Astrocyte of the hippocampus (primary cell): ENCODE measurements around the gene ELOVL2.
"Not testable (repeated sequence)": the region's sequence is repeated elsewhere in the genome, so short reads cannot be mapped to it uniquely, and the experiment has no call there.

Experiments used
- DNase-seq: peaks from one replicate; pipeline ENCODE4 v3.0.0; 2011; ENCODE audit warnings: low read depth, low spot score

Gene ELOVL2, protein sequence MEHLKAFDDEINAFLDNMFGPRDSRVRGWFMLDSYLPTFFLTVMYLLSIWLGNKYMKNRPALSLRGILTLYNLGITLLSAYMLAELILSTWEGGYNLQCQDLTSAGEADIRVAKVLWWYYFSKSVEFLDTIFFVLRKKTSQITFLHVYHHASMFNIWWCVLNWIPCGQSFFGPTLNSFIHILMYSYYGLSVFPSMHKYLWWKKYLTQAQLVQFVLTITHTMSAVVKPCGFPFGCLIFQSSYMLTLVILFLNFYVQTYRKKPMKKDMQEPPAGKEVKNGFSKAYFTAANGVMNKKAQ

DNA sequence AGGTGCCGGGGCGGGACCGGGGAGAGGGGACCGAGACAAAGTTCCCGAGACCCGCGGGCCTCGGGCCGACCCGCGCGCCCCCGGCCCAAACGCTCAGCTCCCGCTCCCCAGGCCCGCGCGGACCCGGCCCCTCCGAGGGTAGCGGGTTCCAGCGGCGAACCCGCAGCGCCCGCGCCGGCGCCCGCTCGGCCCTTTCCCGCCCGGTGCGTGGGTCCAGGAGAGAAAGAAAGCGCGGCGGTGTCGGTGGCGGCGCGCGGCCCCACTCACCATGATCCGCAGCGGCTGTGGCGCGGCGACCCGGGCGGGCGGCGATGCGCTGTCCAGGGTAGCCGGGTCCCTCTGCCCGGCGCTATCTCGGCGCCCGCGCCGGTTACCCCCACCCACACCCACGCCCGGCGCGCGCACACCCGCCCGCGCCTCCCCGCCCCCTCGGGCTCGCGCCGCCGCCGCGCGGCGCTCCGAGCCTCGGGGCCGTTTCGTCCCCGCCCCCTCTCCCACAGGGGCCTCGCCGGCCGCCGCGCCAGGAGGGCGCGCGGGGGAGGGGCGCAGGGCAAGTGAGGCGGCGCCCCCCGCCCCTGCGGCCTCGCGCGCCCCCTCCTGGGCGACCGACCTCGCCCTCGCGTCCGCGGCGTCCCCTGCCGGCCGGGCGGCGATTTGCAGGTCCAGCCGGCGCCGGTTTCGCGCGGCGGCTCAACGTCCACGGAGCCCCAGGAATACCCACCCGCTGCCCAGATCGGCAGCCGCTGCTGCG is at the start of gene ELOVL2:
ELOVL2 (minus strand) TSS at position 345 of the 751 bp plus-strand sequence; CDS start at position 270, 75 bp downstream.
- peak; percentile 86 for DNase-seq

DNA sequence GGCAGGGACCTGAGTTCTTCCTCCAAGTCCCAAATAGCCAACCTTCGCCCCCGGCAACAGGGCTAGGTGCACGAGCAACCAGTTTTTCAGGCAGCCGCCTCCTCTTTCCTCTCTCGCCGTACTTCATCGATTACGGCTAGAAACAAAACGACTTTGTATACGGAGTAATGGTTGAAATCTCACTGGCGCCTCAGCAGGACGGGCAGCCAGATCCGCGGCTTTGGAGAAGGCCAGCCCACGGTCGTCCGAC is 49.2 kb upstream of the ELOVL2 start:
- DNase-seq, result no peak

DNA sequence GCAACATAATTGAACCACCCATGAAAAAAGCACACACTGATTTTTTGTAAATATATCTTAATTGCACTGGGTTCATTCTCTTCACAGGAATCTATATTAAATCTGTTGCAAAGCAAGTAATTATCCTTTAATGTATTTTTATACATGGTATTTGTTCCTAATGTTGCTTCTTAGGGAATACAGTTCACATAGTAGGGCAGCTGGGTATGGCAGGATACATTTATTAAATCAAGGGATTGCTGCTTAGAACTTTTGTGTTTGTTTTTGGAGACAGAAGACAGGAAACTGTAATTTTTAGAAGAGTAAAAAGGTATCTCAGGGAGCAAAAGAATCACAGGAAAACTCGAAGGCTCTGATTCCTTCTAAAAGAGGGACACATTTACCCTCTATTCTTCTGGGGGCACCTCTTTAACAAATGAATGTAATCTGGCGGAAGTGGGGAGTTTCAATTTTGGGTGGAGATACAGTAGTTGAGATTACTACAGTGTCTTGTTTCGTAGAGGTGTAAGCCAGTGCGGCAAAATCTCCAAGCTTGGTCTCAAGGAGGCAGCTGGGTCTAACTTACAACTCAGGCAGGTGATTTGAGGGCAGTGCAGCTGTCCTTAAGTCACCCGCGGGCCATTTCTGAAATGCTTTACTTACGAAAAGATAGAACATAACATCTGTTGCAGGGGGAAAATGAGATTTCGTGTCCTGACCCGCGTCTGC is 48.7 kb upstream of the ELOVL2 start:
- DNase-seq, result no peak

DNA sequence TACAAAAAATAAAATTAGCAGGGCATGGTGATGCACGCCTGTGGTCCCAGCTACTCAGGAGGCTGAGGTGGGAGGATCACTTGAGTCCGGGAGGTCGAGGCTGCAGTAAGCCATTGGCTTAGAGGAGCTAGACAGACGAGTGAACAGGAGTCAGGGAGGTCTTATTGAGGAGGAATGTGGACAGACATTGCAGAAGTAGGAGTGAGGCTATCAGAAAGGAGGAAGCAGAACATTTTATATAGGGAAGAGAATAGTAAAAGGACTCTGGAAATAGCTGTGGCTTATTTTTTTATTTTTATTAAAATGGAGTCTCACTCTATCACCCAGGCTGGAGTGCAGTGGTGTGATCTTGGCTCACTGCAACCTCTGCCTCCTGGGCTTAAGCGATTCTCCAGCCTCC is 47.0 kb upstream of the ELOVL2 start:
- DNase-seq, result not testable (repeated sequence)

DNA sequence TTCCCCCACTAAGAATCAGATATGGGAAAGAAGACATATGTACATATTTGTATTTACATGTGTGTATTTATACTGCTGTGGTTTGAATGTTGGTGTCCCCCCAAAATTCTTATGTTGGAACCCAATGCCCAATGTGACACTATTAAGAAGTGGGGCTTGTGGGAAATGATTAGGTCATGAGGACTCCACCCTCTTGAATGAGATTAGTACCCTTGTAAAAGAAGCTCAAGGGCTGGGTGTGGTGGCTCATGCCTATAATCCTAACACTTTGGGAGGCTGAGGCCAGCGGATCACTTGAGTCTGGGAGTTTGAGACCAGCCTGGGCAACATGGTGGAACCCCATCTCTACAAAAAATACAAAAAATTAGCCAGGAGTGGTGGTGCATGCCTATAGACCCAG is 45.6 kb upstream of the ELOVL2 start:
- no peak for DNase-seq

DNA sequence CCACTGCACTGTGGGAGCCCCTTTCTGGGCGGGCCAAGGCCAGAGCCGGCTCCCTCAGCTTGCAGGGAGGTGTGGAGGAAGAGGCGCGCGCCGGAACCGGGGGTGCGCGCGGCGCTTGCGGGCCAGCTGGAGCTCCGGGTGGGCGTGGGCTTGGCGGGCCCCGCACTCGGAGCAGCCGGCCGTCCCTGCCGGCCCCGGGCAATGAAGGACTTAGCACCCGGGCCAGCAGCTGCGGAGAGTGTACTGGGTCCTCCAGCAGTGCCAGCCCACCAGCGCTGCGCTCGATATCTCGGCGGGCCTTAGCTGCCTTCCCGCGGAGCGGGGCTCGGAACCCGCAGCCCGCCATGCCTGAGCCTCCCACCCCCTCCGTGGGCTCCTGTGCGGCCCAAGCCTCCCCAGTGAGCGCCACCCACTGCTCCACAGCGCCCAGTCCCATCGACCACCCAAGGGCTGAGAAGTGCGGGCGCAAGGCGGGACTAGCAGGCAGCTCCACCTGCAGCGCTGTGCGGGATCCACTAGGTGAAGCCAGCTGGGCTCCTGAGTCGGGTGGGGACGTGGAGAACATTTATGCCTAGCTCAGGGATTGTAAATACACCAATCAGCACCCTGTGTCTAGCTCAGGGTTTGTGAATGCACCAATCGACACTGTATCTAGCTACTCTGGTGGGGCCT is 43.2 kb upstream of the ELOVL2 start:
- not testable (repeated sequence) for DNase-seq

DNA sequence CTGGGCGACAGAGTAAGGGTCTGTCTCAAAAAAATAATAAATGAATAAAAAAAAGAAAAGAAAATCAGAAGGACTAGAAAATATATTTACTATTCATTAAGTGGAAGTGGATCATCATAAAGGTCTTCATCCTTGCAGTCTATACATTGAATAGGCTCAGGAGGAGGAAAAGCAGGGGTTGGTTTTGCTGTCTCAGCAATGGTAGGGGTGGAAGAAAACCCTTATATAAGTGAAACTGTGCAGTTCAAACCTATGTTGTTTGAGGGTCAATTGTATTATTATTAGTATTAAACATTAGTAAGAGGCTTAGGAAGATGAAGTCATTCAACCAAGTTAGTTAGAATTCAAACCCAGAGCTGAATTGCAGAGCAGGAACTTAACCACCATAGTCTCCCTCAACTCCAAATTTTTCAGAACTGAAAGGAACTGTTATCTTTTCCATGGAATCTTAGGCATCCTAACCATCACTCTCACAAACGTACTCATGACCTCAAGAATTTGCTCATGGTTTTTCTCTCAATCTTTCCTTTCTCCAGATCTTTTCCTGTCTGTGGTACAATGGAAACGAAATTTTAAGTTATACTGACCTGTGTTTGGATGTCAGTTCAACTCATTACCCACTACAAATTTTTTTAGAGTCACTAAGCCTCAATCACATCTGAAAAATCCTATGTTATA is 41.8 kb upstream of the ELOVL2 start:
- peak; percentile 84 for DNase-seq

- DNase-seq, result no peak
Observed at GRCh38 chr6:11083956-11084355, 39.9 kb upstream of the ELOVL2 start.

GRCh38 chr6:11083491-11083890 is 39.4 kb upstream of the ELOVL2 start:
- DNase-seq, result peak; percentile 36

DNA sequence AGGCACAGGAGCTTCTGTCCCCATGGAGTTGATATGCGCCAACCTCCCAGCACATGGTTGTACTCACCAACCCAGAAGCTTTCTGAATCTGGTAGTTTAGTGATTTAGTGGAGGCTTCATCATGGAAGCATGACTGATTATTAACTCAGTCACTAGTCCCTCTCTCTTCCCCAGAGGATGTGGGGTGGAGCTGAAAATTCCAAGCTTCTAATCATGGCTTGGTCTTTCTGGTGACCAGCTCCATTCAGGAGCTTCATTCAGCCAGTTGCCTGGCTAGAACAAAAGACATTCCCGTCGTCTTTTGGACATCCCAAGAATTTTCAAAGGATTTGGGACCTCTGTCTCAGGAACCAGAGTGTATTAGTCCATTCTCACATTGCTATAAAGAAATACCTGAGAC is 36.2 kb upstream of the ELOVL2 start:
- DNase-seq, result no peak

- no peak for DNase-seq
Observed at GRCh38 chr6:11078266-11078665, 34.2 kb upstream of the ELOVL2 start.

DNA sequence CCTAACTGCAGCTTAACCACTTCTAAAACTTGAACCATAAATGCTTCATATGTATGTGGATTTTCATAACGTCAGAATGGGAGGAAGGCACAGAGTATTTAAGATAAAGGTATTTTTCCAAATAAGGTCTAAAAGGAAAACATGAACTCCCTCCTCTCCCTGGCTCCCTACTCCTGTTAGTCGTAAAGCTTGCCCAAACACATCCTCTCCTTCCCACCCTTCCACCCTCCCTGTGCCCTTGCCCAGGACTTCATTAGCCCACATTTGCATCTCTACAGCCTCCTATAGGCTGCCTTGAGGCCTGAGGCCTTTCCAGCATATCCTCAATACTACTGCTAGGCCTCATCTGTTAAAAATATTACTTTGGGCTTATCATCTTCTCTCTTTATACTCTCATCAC is 32.4 kb upstream of the ELOVL2 start:
- DNase-seq, result no peak

DNA sequence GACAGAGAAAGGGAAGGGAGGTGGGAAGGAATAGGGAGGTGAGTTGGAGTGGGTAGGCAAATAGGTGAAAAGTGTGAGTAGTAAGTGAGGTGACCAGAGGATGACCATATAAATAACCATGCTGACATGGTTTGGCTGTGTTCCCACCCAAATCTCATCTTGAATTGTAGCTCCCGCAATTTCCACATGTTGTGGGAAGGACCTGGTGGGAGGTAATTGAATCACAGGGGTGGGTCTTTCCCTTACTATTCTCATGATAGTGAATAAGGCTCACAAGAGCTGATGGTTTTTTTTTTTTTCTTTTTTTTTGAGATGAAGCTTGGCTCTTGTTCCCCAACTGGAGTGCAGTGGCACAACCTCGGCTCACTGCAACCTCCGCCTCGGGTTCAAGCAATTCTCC is 28.0 kb upstream of the ELOVL2 start:
- DNase-seq, result no peak

DNA sequence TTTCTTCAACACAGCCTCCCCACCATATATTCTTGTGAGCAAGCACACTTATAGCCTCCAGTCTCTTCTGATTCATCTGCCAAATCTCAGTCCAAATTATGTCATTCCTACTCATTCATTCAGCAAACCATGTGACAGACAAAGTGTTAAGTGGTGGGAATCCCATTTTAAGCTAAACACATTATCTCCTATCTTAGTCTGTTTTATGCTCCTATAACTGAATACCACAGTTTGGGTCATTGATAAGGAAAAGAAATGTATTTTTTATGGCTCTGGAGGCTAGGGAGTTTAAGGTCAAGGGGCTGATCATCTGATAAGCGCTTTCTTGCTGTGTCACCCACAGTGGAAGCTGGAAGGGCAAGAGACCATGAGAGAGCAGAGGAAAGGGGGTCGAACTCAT is 25.7 kb upstream of the ELOVL2 start:
- DNase-seq, result no peak

- DNase-seq, result no peak
Observed at GRCh38 chr6:11067348-11067747, 23.2 kb upstream of the ELOVL2 start.

GRCh38 chr6:11066505-11067347 is 22.6 kb upstream of the ELOVL2 start:
- no peak for DNase-seq

GRCh38 chr6:11065436-11066202 is 21.5 kb upstream of the ELOVL2 start:
- DNase-seq, result no peak

- DNase-seq, result no peak
Observed at GRCh38 chr6:11064836-11065235, 20.7 kb upstream of the ELOVL2 start.

- DNase-seq, result no peak
Observed at GRCh38 chr6:11062715-11063114, 18.6 kb upstream of the ELOVL2 start.

GRCh38 chr6:11062083-11062482 is 18.0 kb upstream of the ELOVL2 start:
- DNase-seq, result no peak
